Endothelial cell of umbilical vein (primary cell): Measurements from ENCODE around the gene TENT4A. TPM values are rescaled to one million over a fixed set of nuclear protein-coding genes. Genes with fewer than 3 reads are reported as not detected.

Experiments
- BruUV-seq: library from RNA; stranded (reverse); fragments of 400-500 nt; replicated peaks from 2 replicates; lab custom pipeline; 2021; lab: Mats Ljungman, UMichigan
- CTCF ChIA-PET: fragments of 300-600, 350-600 bp; sonication (Branson Sonifier 250); formaldehyde crosslinking; loops from one replicate; lab custom pipeline; 2021; ENCODE audit warnings: antibody characterized with exemption, inconsistent platforms; lab: Charles Lee
- POLR2A ChIA-PET: fragments of 300-600, 350-600 bp; sonication (Branson Sonifier 250); formaldehyde crosslinking; loops from one replicate; lab custom pipeline; 2021; ENCODE audit warnings: antibody characterized with exemption, inconsistent platforms; lab: Charles Lee
- DNase-seq: peaks from one replicate; pipeline ENCODE4 v3.0.0-alpha.2; 2011; ENCODE audit warnings: low read depth, low spot score
- FAIRE-seq: peaks from 2 replicates; lab custom pipeline; 2011; peaks lifted over from hg19 to GRCh38; lab: Jason Lieb, UNC
- H2AFZ ChIP-seq: 2 replicates; pipeline ENCODE4 v1.6.0; 2012; ENCODE audit warnings: low read depth, low read length, control low read depth, inconsistent platforms
- H3K27ac ChIP-seq: 2 replicates; pipeline ENCODE4 v1.5.1; 2011; ENCODE audit warnings: low read depth, mild to moderate bottlenecking, control low read depth, low read length, moderate library complexity; ENCODE audit not compliant: insufficient read depth
- H3K27me3 ChIP-seq, 2 experiments: 2 replicates each; pipeline versions ENCODE4 v1.6.0 to v1.6.1; 2011; ENCODE audit warnings: low read length in 2 of 2, mixed read lengths in 1 of 2; ENCODE audit not compliant: control insufficient read depth in 2 of 2, insufficient read depth in 2 of 2
- H3K36me3 ChIP-seq, 2 experiments: 2 replicates in 1 of 2; 3 replicates in 1 of 2; pipeline ENCODE4 v1.5.1; 2011; ENCODE audit warnings: low read length in 2 of 2, mild to moderate bottlenecking in 1 of 2, moderate library complexity in 1 of 2; ENCODE audit not compliant: control insufficient read depth in 2 of 2, insufficient read depth in 2 of 2; ENCODE audit errors: extremely low read depth in 1 of 2
- H3K4me1 ChIP-seq: 3 replicates; pipeline ENCODE4 v1.5.1; 2011; ENCODE audit warnings: mild to moderate bottlenecking, low read length; ENCODE audit not compliant: control insufficient read depth, insufficient read depth; ENCODE audit errors: extremely low read depth
- H3K4me2 ChIP-seq: 2 replicates; pipeline ENCODE4 v1.6.1; 2011; ENCODE audit warnings: low read length, control low read depth, mixed read lengths; ENCODE audit not compliant: insufficient read depth
- H3K4me3 ChIP-seq, 3 experiments: fragments of 200-600 bp in 1 of 3; sonication (generic), shearing (Covaris generic) in 1 of 3; replicated peaks in 1 of 3; 2 replicates each; pipeline ENCODE4 v1.5.1; 2011 to 2016; ENCODE audit warnings: control low read depth in 3 of 3, low read length in 3 of 3, mild to moderate bottlenecking in 2 of 3, inconsistent platforms in 1 of 3, low read depth in 1 of 3, moderate library complexity in 1 of 3; ENCODE audit not compliant: insufficient read depth in 1 of 3
- H3K79me2 ChIP-seq: 2 replicates; pipeline ENCODE4 v1.6.0; 2012; ENCODE audit warnings: low read length, inconsistent platforms; ENCODE audit not compliant: control insufficient read depth, insufficient read depth
- H3K9ac ChIP-seq: replicated peaks from 2 replicates; pipeline ENCODE3; 2011; ENCODE audit warnings: low read length, control low read depth; ENCODE audit not compliant: insufficient read depth; ENCODE audit errors: extremely low read depth
- H3K9me1 ChIP-seq: replicated peaks from 3 replicates; pipeline ENCODE4 v1.6.0; 2011; ENCODE audit warnings: mild to moderate bottlenecking, low read length; ENCODE audit not compliant: control insufficient read depth, insufficient read depth; ENCODE audit errors: extremely low read depth
- H3K9me3 ChIP-seq: replicated peaks from 2 replicates; pipeline ENCODE4 v1.5.1; 2012; ENCODE audit warnings: low read length, inconsistent platforms; ENCODE audit not compliant: control insufficient read depth, insufficient read depth
- H4K20me1 ChIP-seq: replicated peaks from 2 replicates; pipeline ENCODE3; 2011; ENCODE audit warnings: mild to moderate bottlenecking, low read length; ENCODE audit not compliant: control insufficient read depth, insufficient read depth; ENCODE audit errors: extremely low read depth
- EZH2 ChIP-seq: IDR thresholded peaks from 2 replicates; pipeline ENCODE4 v1.6.1; 2012; ENCODE audit warnings: borderline replicate concordance, low read depth, mild to moderate bottlenecking, moderate library complexity, low read length, inconsistent platforms; ENCODE audit not compliant: severe bottlenecking
- FOS ChIP-seq: IDR thresholded peaks from 2 replicates; pipeline ENCODE4 v1.6.1; 2011; ENCODE audit warnings: mild to moderate bottlenecking, low read length, moderate library complexity, borderline replicate concordance; ENCODE audit not compliant: insufficient read depth
- GATA2 ChIP-seq: IDR thresholded peaks from 2 replicates; pipeline ENCODE4 v1.7.0; 2011; ENCODE audit warnings: low read depth, mild to moderate bottlenecking, moderate library complexity, mixed read lengths, low read length; ENCODE audit not compliant: insufficient read length, insufficient read depth
- JUN ChIP-seq: IDR thresholded peaks from 2 replicates; pipeline ENCODE4 v1.6.1; 2011; ENCODE audit warnings: borderline replicate concordance, low read depth; ENCODE audit not compliant: insufficient read length, insufficient read depth
- MYC ChIP-seq: IDR thresholded peaks from one replicate; pipeline ENCODE4 v1.6.1; 2011; ENCODE audit warnings: mild to moderate bottlenecking, low read depth, low read length
- POLR2A ChIP-seq: IDR thresholded peaks from 2 replicates; pipeline ENCODE4 v1.6.1; 2012; ENCODE audit warnings: low read depth, mild to moderate bottlenecking, control low read depth, low read length
- POLR2AphosphoS5 ChIP-seq: IDR thresholded peaks from 2 replicates; pipeline ENCODE4 v1.6.1; 2012; ENCODE audit warnings: low read depth, mild to moderate bottlenecking, control low read depth, low read length, moderate library complexity; ENCODE audit not compliant: insufficient read depth
- dilution Hi-C: fragments of 300-500 bp; cut with MboI; formaldehyde crosslinking; loops from one replicate; pipeline ENCODE4 v1.15.0; 2019; ENCODE audit warnings: low sequenced_read_pairs; ENCODE audit not compliant: extremely low pct_ligation_motif_present
- intact Hi-C: fragments of 100-400 bp; cut with micrococcal nuclease; formaldehyde crosslinking; loops from one replicate; pipeline ENCODE4 v1.10.0; 2022
- polyA plus RNA-seq, 4 experiments: library from polyadenylated mRNA; depleted of rRNA in 3 of 4; stranded (reverse) in 3 of 4; unstranded in 1 of 4; fragments of >200 nt; gene quantifications; 2 replicates each; pipeline versions ENCODE4 v1.2.1 to v1.2.3, GENCODE V29; 2011 to 2012; ENCODE audit warnings: missing spikeins in 1 of 4
- total RNA-seq: library from RNA; stranded (reverse); gene quantifications from 2 replicates; pipeline ENCODE4 v1.2.3, GENCODE V29; 2021
- TF ChIP-seq, protein P1 (sequence below): IDR thresholded peaks from 2 replicates; pipeline ENCODE4 v1.6.1; 2011; ENCODE audit not compliant: insufficient read depth, insufficient read length
- TF ChIP-seq, protein P2 (sequence below), 2 donors: IDR thresholded peaks; 1 replicate in 1 of 2; 2 replicates in 1 of 2; pipeline ENCODE4 v1.5.1; 2011; ENCODE audit warnings: low read length in 2 of 2, mild to moderate bottlenecking in 2 of 2, moderate library complexity in 2 of 2, control low read depth in 1 of 2, inconsistent platforms in 1 of 2, low read depth in 1 of 2; ENCODE audit not compliant: insufficient read depth in 1 of 2; ENCODE audit errors: extremely low read depth in 1 of 2

Gene TENT4A
- total and polyA plus RNA-seq, 2 donors (not counting 3 experiments of a cell fraction or from before 2014, with no cell fraction given): 10.2 to 35.4 TPM

DNA sequence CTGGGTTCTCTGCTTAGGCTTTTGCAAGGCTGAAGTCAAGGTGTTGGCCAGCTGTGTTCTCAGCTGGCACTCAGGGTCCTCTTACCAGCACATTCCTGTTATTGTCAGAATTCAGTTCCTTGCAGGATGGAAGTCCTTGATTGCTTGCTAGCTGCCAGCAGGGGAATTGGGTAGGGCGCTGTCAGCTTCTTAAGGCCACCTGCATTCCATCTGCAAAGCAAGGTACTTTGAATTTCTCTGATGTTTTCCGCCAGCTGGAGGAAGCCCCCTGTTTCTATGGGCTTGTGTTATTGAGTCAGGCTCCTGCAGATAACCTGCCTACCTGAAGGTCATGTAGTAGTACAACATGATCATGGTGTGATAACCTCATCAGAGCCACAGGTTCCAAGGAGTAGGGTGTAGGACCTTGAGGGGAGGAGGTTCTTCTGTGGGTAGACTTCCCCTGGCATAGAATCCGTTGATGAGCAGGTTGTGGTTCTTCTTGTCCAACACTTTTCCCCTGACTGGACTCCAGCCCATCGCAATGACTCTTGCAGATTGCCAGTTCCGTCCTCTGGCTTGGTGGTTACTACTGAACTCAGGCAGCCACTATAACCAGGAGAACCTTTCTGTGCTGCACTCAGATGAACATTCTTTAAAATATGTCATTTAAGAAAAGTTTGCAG is 6.8 kb downstream of the TENT4A start:
- H3K79me2 ChIP-seq: peaks cover 98% of the 10 kb centered on the region
- no peak overlapping the region for H3K9ac ChIP-seq
- peaks cover 39% of the 10 kb centered on the region for H3K4me1 ChIP-seq
- BruUV-seq: no TSS peak
- dilution Hi-C loops: no loop called here
- FAIRE-seq (no peak), DNase-seq (no peak)
- CTCF ChIA-PET: no interaction called here
- H3K27me3 ChIP-seq: no peaks in the 10 kb centered on the region
- no peak overlapping the region for H3K27ac ChIP-seq
- TF ChIP-seq GATA2 (no peak), POLR2A (no peak), JUN (no peak), MYC (no peak), POLR2AphosphoS5 (no peak), EZH2 (no peak), FOS (no peak)
- TF ChIP-seq, protein P1, sequence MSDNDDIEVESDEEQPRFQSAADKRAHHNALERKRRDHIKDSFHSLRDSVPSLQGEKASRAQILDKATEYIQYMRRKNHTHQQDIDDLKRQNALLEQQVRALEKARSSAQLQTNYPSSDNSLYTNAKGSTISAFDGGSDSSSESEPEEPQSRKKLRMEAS: no peak
- TF ChIP-seq, protein P2, sequence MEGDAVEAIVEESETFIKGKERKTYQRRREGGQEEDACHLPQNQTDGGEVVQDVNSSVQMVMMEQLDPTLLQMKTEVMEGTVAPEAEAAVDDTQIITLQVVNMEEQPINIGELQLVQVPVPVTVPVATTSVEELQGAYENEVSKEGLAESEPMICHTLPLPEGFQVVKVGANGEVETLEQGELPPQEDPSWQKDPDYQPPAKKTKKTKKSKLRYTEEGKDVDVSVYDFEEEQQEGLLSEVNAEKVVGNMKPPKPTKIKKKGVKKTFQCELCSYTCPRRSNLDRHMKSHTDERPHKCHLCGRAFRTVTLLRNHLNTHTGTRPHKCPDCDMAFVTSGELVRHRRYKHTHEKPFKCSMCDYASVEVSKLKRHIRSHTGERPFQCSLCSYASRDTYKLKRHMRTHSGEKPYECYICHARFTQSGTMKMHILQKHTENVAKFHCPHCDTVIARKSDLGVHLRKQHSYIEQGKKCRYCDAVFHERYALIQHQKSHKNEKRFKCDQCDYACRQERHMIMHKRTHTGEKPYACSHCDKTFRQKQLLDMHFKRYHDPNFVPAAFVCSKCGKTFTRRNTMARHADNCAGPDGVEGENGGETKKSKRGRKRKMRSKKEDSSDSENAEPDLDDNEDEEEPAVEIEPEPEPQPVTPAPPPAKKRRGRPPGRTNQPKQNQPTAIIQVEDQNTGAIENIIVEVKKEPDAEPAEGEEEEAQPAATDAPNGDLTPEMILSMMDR (IDR thresholded peaks at IDR 0.05; ENCODE audit: extremely low read depth in 1 of 2, insufficient read depth in 1 of 2, low read depth in 1 of 2, low read length in 2 of 2): no peak
- H3K4me3 ChIP-seq: no peak overlapping the region
- intact Hi-C loops: no loop called here
- peaks cover 0 to 2% of the 10 kb centered on the region in 2 experiments for H3K36me3 ChIP-seq
- POLR2A ChIA-PET: no interaction called here
- H2AFZ ChIP-seq: no peak overlapping the region
- H3K9me1 ChIP-seq: no peaks in the 10 kb centered on the region
- H3K4me2 ChIP-seq: no peak overlapping the region
- peaks cover 7% of the 10 kb centered on the region for H4K20me1 ChIP-seq
- no peaks in the 10 kb centered on the region for H3K9me3 ChIP-seq
